ENCODE measurements around the gene CCDC33.

The CCDC33 gene

GRCh38 chr15:74244822-74245341 is 8.8 kb downstream of the CCDC33 start:
- no peak overlapping the region for H3K4me3 ChIP-seq (ENCODE audit: low read depth, low read length)
- DNase-seq (ENCODE audit: low read depth): no peak
- TF ChIP-seq CTCF (IDR thresholded peaks at IDR 0.05; ENCODE audit: insufficient read depth, low read depth, low read length, missing control alignments): no peak

GRCh38 chr15:74245342-74245931 is 9.3 kb downstream of the CCDC33 start:
- peak; percentile 21 for DNase-seq (ENCODE audit: low read depth)
- TF ChIP-seq CTCF (IDR thresholded peaks at IDR 0.05; ENCODE audit: insufficient read depth, low read depth, low read length, missing control alignments): no peak
- no peak overlapping the region for H3K4me3 ChIP-seq (ENCODE audit: low read depth, low read length)

GRCh38 chr15:74250266-74250665 is 14.1 kb downstream of the CCDC33 start:
- TF ChIP-seq CTCF (IDR thresholded peaks at IDR 0.05; ENCODE audit: insufficient read depth, low read depth, low read length, missing control alignments): no peak
- no peak for DNase-seq (ENCODE audit: low read depth)
- no peak overlapping the region for H3K4me3 ChIP-seq (ENCODE audit: low read depth, low read length)

GRCh38 chr15:74251131-74251811 is 15.1 kb downstream of the CCDC33 start:
- no peak for DNase-seq (ENCODE audit: low read depth)
- no peak overlapping the region for H3K4me3 ChIP-seq (ENCODE audit: low read depth, low read length)
- no peak for TF ChIP-seq CTCF (IDR thresholded peaks at IDR 0.05; ENCODE audit: insufficient read depth, low read depth, low read length, missing control alignments)

GRCh38 chr15:74252291-74252690 is 16.2 kb downstream of the CCDC33 start:
- no peak for DNase-seq (ENCODE audit: low read depth)
- no peak overlapping the region for H3K4me3 ChIP-seq (ENCODE audit: low read depth, low read length)
- TF ChIP-seq CTCF (IDR thresholded peaks at IDR 0.05; ENCODE audit: insufficient read depth, low read depth, low read length, missing control alignments): no peak

GRCh38 chr15:74252721-74253120 is 16.6 kb downstream of the CCDC33 start:
- DNase-seq (ENCODE audit: low read depth): no peak
- no peak for TF ChIP-seq CTCF (IDR thresholded peaks at IDR 0.05; ENCODE audit: insufficient read depth, low read depth, low read length, missing control alignments)
- H3K4me3 ChIP-seq (ENCODE audit: low read depth, low read length): no peak overlapping the region
